Neural cell (in vitro differentiated cells): ENCODE results near the gene PSEN2. TPM values are rescaled to one million over a fixed set of nuclear protein-coding genes. Genes with fewer than 3 reads are reported as not detected.

Source experiments
- H2AFZ ChIP-seq: fragments of 200-600, 300-800 bp; sonication (generic), shearing (Covaris generic); 2 replicates; pipeline ENCODE4 v1.6.0; 2014; ENCODE audit warnings: low read depth, mild to moderate bottlenecking, antibody characterized with exemption, low read length, moderate library complexity
- H3F3A ChIP-seq: fragments of 200-600 bp; shearing (Covaris generic); 2 replicates; pipeline ENCODE4 v1.6.1; 2016; ENCODE audit warnings: mild to moderate bottlenecking, moderate library complexity, mixed read lengths, antibody characterized with exemption, low read length; ENCODE audit not compliant: insufficient read depth, poor library complexity, severe bottlenecking
- H3K27ac ChIP-seq: fragments of 200-600, 300-800 bp; sonication (generic), shearing (Covaris generic); 2 replicates; pipeline ENCODE4 v1.5.1; 2014; ENCODE audit warnings: mild to moderate bottlenecking, low read length, moderate library complexity
- H3K27me3 ChIP-seq: fragments of 300-800, 200-600 bp; sonication (generic), shearing (Covaris generic); 2 replicates; pipeline ENCODE4 v1.6.0; 2014; ENCODE audit warnings: mild to moderate bottlenecking, low read depth, low read length, moderate library complexity; ENCODE audit not compliant: insufficient read depth
- H3K36me3 ChIP-seq: fragments of 300-800, 200-600 bp; sonication (generic), shearing (Covaris generic); 2 replicates; pipeline ENCODE4 v1.5.1; 2014; ENCODE audit warnings: mild to moderate bottlenecking, antibody characterized with exemption, low read length, moderate library complexity; ENCODE audit not compliant: insufficient read depth
- H3K4me2 ChIP-seq: fragments of 300-800, 200-600 bp; sonication (generic), shearing (Covaris generic); 2 replicates; pipeline ENCODE4 v1.6.0; 2014; ENCODE audit warnings: mild to moderate bottlenecking, low read length
- H3K4me3 ChIP-seq: fragments of 300-800, 200-600 bp; sonication (generic), shearing (Covaris generic); 2 replicates; pipeline ENCODE4 v1.5.1; 2014; ENCODE audit warnings: mild to moderate bottlenecking, low read length, moderate library complexity
- H3K79me2 ChIP-seq: fragments of 200-600 bp; shearing (Covaris generic); replicated peaks from 2 replicates; pipeline ENCODE4 v1.6.0; 2014; ENCODE audit warnings: mild to moderate bottlenecking, low read length, moderate library complexity; ENCODE audit not compliant: insufficient read depth
- H3K9ac ChIP-seq: fragments of 300-800, 200-600 bp; sonication (generic), shearing (Covaris generic); 2 replicates; pipeline ENCODE4 v1.6.1; 2016; ENCODE audit warnings: mild to moderate bottlenecking, low read length, mixed read lengths
- H3K9me2 ChIP-seq: fragments of 200-600 bp; shearing (Covaris generic); 2 replicates; pipeline ENCODE4 v1.6.1; 2016; ENCODE audit warnings: mild to moderate bottlenecking, low read length, mixed read lengths; ENCODE audit not compliant: insufficient read depth
- H3K9me3 ChIP-seq: fragments of 200-600, 300-800 bp; sonication (generic), shearing (Covaris generic); 2 replicates; pipeline ENCODE4 v1.6.1; 2016; ENCODE audit warnings: mild to moderate bottlenecking, mixed run types, low read length, moderate library complexity, mixed read lengths
- H4K20me1 ChIP-seq: fragments of 200-600 bp; shearing (Covaris generic); 2 replicates; pipeline ENCODE4 v1.6.1; 2016; ENCODE audit warnings: mild to moderate bottlenecking, mixed run types; ENCODE audit not compliant: insufficient read depth
- EP300 ChIP-seq: fragments of 450-650 bp; conservative IDR thresholded peaks from 2 replicates; pipeline ENCODE4 v1.6.1; 2014; ENCODE audit warnings: antibody characterized with exemption, mild to moderate bottlenecking, moderate library complexity; ENCODE audit not compliant: poor library complexity, severe bottlenecking
- EZH2 ChIP-seq: fragments of 200-600, 300-800 bp; shearing (Covaris generic), sonication (generic); IDR thresholded peaks from 2 replicates; pipeline ENCODE4 v1.6.1; 2014; ENCODE audit warnings: antibody characterized with exemption, low read length, borderline replicate concordance, mild to moderate bottlenecking; ENCODE audit not compliant: insufficient read depth, poor library complexity, severe bottlenecking
- MXI1 ChIP-seq: fragments of 450-650 bp; conservative IDR thresholded peaks from 2 replicates; pipeline ENCODE4 v1.6.1; 2014; ENCODE audit warnings: antibody characterized with exemption, mild to moderate bottlenecking; ENCODE audit not compliant: poor library complexity, severe bottlenecking
- POLR2AphosphoS5 ChIP-seq: IDR thresholded peaks from 2 replicates; pipeline ENCODE4 v1.6.1; 2012
- RAD21 ChIP-seq: fragments of 450-650 bp; conservative IDR thresholded peaks from 2 replicates; pipeline ENCODE4 v1.6.1; 2014; ENCODE audit warnings: antibody characterized with exemption, mild to moderate bottlenecking, moderate library complexity
- SMC3 ChIP-seq: fragments of 450-650 bp; conservative IDR thresholded peaks from 2 replicates; pipeline ENCODE4 v1.6.1; 2014; ENCODE audit warnings: antibody characterized with exemption, mild to moderate bottlenecking, moderate library complexity; ENCODE audit not compliant: poor library complexity
- TAF1 ChIP-seq: IDR thresholded peaks from 2 replicates; pipeline ENCODE4 v1.6.1; 2012; ENCODE audit warnings: low read depth
- polyA plus RNA-seq: library from polyadenylated mRNA; depleted of rRNA; stranded (reverse); fragments of >200 nt; gene quantifications from 2 replicates; pipeline ENCODE4 v1.2.3, GENCODE V29; 2014
- TF ChIP-seq, protein P1 (sequence below): IDR thresholded peaks from 2 replicates; pipeline ENCODE4 v1.6.1; 2012; ENCODE audit warnings: borderline replicate concordance
- TF ChIP-seq, protein P2 (sequence below): fragments of 450-650 bp; IDR thresholded peaks from 2 replicates; pipeline ENCODE4 v1.5.1; 2014; ENCODE audit warnings: antibody characterized with exemption, mild to moderate bottlenecking, moderate library complexity; ENCODE audit not compliant: poor library complexity, severe bottlenecking

The PSEN2 gene
- polyA plus RNA-seq, 1 donor from 2014 or later, result 12.9 TPM

DNA sequence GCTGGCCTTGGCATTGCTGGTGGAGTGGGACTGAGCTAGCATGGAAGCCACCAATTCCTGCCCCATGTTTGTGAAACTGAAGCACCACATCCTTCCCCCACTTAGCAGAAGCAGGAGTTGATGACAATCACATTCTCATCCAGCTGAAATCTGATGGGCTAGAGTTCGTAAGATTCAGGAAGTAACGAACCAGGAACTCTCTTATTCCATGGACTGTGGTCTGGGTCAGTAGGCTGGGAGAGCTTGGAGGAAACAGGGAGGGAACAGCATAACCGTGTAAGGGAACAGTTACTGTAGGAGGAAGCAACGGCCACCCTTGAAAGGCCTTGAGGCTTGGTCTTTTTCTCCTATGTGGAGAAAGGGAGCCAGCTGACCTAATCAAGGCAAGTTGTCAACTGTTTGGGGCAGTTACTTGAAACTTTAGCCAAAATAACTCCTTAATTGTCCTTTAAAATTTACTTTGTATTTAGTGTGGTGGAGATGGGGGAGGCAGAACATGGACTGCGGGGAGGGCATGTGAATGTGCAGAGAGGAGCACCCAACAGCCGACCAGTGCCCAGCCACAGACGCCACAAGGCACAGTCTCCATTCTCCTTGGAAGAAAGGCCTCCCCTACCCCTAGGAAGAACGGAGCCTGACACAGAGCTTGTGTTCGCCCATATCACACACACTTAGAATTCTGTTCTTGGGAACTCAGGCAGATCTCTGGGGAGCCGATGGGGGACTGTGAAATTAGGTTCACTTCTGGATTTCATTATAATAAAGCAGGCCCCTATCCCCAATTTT, 67.7 kb downstream of the PSEN2 start:
- Histone ChIP-seq H2AFZ (no peak overlapping the region), H3K9ac (peak overlapping the region; percentile 86), H3K36me3 (no peaks in the 10 kb centered on the region), H3K79me2 (no peaks in the 10 kb centered on the region), H4K20me1 (no peaks in the 10 kb centered on the region), H3K4me3 (no peak overlapping the region), H3F3A (no peaks in the 10 kb centered on the region), H3K4me2 (no peak overlapping the region), H3K27ac (no peak overlapping the region), H3K9me2 (no peaks in the 10 kb centered on the region), H3K27me3 (no peaks in the 10 kb centered on the region), H3K9me3 (no peaks in the 10 kb centered on the region)
- TF ChIP-seq, protein P1, sequence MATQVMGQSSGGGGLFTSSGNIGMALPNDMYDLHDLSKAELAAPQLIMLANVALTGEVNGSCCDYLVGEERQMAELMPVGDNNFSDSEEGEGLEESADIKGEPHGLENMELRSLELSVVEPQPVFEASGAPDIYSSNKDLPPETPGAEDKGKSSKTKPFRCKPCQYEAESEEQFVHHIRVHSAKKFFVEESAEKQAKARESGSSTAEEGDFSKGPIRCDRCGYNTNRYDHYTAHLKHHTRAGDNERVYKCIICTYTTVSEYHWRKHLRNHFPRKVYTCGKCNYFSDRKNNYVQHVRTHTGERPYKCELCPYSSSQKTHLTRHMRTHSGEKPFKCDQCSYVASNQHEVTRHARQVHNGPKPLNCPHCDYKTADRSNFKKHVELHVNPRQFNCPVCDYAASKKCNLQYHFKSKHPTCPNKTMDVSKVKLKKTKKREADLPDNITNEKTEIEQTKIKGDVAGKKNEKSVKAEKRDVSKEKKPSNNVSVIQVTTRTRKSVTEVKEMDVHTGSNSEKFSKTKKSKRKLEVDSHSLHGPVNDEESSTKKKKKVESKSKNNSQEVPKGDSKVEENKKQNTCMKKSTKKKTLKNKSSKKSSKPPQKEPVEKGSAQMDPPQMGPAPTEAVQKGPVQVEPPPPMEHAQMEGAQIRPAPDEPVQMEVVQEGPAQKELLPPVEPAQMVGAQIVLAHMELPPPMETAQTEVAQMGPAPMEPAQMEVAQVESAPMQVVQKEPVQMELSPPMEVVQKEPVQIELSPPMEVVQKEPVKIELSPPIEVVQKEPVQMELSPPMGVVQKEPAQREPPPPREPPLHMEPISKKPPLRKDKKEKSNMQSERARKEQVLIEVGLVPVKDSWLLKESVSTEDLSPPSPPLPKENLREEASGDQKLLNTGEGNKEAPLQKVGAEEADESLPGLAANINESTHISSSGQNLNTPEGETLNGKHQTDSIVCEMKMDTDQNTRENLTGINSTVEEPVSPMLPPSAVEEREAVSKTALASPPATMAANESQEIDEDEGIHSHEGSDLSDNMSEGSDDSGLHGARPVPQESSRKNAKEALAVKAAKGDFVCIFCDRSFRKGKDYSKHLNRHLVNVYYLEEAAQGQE, result no peak
- TF ChIP-seq RAD21, result no peak
- no peak for TF ChIP-seq SMC3
- TF ChIP-seq, protein P2, sequence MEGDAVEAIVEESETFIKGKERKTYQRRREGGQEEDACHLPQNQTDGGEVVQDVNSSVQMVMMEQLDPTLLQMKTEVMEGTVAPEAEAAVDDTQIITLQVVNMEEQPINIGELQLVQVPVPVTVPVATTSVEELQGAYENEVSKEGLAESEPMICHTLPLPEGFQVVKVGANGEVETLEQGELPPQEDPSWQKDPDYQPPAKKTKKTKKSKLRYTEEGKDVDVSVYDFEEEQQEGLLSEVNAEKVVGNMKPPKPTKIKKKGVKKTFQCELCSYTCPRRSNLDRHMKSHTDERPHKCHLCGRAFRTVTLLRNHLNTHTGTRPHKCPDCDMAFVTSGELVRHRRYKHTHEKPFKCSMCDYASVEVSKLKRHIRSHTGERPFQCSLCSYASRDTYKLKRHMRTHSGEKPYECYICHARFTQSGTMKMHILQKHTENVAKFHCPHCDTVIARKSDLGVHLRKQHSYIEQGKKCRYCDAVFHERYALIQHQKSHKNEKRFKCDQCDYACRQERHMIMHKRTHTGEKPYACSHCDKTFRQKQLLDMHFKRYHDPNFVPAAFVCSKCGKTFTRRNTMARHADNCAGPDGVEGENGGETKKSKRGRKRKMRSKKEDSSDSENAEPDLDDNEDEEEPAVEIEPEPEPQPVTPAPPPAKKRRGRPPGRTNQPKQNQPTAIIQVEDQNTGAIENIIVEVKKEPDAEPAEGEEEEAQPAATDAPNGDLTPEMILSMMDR, result no peak
- no peak for TF ChIP-seq TAF1
- TF ChIP-seq EP300, result no peak
- TF ChIP-seq MXI1, result no peak
- no peak for TF ChIP-seq POLR2AphosphoS5
- TF ChIP-seq EZH2, result no peak

DNA sequence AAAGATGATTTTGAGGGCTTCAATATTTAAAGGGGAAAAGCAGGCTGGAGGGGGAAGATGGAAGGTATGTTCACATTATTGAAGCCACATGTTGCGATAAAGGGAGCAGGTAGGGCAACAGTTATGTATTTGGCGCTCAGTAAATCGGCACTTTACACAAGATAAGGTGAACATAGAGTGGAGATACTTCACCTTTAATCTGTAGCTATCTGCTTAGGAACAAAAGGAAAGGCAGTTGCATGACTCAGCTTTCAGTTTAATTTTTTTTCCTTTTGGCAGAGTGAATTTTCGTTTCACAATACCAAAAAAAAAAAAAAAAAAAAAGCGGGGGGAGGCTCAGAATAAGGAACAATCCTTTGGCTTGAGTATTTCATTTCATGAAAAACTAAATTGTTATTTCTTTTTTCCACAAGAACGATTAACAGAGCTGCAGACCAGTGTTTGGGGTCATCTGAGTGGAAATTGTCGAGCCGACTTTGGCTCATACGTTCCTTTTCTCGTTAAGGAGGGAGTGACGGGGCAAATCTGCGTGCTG, 68.6 kb downstream of the PSEN2 start:
- Histone ChIP-seq H3K4me3 (peak overlapping the region; percentile 88), H3K9ac (peak overlapping the region; percentile 86), H3K9me3 (no peaks in the 10 kb centered on the region), H3F3A (no peaks in the 10 kb centered on the region), H4K20me1 (no peaks in the 10 kb centered on the region), H3K27me3 (no peaks in the 10 kb centered on the region), H3K4me2 (peak overlapping the region; percentile 79), H2AFZ (peak overlapping the region; percentile 99), H3K9me2 (no peaks in the 10 kb centered on the region), H3K27ac (peak overlapping the region; percentile 93), H3K36me3 (no peaks in the 10 kb centered on the region), H3K79me2 (no peaks in the 10 kb centered on the region)
- TF ChIP-seq EZH2, result no peak
